NCI-H526 treated with DMSO at 0.1 percent for 48 hours (cell line): ENCODE measurements around the gene MSANTD1.

ENCODE experiments used
- DNase-seq: peaks from one replicate; lab custom pipeline; 2025; lab: John Stamatoyannopoulos, UW

MSANTD1 gene

DNA sequence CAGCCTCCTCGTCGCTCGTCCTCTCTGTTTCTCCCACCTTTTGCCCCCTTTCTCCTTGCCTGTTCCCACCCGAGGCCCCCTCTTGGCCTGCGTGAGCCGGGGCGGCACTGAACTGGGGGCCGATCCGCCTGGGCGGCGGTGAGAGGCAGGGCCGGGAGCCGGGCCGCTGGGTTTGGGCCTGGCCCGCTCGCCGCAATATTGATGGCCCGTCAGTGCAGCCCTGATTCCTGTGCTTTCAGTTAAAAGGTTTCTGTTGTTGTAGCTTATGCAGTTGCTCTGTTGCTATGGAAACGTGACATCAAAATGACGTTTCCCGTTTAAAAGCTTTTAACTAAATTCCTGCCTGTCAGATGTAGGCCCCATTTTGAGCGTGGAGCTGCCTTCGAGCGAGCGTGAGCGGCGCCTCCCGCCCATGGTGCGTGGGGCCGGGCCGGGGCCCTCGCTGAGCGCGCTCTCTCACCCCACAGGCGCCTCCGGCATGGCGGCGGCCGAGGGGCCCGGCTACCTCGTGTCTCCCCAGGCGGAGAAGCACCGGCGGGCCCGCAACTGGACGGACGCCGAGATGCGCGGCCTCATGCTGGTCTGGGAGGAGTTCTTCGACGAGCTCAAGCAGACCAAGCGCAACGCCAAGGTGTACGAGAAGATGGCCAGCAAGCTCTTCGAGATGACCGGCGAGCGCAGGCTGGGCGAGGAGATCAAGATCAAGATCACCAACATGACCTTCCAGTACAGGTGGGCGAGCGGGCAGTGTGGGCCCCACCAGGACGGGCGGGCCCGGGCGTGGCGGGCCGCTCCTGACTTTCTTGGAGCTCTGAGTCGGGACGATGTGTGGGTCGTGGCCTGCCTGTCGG, at the start of gene MSANTD1:
MSANTD1 (plus strand) TSS at position 349 of the 851 bp plus-strand sequence; CDS start at position 413, 64 bp downstream.
- no peak for DNase-seq

- no peak for DNase-seq
Observed at GRCh38 chr4:3199653-3200422, 49.1 kb upstream of the MSANTD1 start.

GRCh38 chr4:3200423-3201090, 48.4 kb upstream of the MSANTD1 start:
- DNase-seq, result peak; percentile 3

GRCh38 chr4:3201718-3202702, 46.9 kb upstream of the MSANTD1 start:
- peak; percentile 96 for DNase-seq

DNA sequence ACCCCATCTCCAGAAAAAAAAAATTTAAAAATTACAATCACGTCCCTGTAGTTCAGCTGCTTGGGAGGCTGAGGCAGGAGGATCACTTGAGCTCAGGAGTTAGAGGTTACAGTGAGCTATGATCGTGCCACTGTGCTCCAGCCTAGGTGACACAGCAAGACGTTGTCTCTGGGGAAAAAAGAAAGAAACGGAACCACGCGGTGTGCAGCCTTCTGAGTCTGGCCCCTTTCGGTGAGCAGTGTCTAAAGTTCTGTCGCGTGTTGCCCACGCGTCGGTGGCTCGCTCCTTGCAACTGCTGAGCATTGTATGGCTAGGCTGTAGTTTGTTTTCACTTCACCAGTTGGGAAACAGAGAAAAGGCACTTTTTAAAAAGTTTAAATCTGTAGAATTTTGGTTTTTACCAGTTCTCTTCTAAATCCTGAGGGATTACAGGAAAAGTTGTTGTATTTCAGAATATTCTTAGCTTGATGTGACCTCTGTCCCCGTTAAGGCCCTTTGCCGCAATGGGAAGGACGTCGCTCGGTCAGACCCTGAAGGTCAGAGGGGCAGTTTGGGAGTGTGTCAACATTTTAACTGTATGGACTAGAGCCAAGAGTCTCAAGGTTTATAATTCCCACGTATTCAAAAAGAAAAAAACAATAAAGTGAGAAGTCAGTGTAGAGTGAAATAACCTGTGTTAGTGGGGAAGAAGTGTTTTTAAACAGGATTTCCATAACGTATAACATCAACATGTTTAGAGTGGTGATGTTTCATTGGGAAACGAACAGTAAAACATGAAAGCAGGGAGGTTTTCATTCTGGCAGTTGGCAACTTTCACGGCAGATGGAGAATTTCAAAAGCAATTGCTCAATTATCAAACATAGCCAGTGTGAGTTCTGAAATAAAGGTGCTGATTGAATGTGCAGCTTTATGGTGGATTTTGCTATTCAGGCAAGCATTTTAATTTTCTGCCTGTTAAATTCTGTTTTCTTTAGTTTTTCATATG, 45.8 kb upstream of the MSANTD1 start:
- no peak for DNase-seq

DNA sequence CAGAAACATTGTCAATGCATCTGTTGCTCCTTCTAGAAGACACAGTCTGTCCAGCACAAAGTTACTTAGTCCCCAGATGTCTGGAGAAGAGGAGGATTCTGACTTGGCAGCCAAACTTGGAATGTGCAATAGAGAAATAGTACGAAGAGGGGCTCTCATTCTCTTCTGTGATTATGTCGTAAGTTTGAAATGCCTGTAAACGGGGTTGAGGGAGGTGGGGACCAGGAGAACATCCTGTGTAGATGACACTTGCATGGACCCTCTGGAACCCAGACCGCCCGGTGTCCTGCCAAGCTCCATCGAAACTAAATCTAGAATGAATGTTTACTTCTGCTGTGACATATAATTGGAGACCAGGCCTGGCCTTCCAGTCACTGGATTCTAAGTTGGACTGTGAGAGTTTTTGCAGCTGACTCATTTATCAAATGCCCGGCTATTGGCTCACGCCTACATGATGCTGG, 45.0 kb upstream of the MSANTD1 start:
- DNase-seq, result no peak

GRCh38 chr4:3205995-3206394, 43.0 kb upstream of the MSANTD1 start:
- DNase-seq, result no peak

- no peak for DNase-seq
Observed at GRCh38 chr4:3206439-3207100, 42.4 kb upstream of the MSANTD1 start.

DNA sequence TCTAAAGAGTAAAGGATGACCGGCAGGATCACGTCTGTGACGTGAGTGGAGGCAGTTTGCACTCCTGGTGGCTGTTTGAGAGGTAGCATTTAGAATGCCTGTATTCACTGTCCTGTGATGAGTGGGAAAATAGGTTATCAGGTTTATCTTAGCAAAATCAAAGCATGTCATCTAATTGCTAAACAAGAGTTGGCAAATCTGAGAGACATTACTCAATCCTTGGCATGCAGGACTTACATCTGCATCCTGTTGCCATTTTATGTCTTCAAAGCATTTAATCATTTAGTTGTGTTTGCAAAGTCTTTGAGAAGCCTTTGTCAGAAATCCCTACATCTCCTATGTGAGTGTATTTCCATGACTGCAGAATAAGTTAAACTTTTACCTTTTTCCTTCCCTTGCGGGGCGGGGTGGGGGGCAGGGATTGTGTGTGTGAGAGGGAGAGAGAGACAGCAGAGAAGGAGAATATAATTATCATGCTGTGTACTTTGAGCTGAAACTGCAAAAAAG, 41.4 kb upstream of the MSANTD1 start:
- no peak for DNase-seq

DNA sequence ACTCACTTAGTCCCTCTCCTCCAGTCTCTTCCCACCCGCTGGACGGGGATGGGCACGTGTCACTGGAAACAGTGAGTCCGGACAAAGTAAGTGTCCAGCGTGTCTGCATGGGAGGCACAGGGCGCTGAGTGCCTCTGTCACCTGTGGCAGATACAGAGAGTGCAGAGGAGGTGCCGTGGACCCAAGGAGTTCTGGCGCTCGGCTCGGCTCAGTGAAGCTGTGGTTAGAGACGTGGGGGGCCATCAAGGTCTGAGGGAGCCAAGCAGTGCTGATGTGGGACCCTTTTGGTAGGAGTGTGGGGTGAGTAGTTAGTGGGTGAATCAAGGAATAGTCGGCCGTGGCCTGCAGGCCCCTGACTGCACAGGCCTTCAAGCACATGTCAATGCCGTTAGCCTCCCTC, 40.1 kb upstream of the MSANTD1 start:
- DNase-seq, result no peak

GRCh38 chr4:3209551-3210325, 39.2 kb upstream of the MSANTD1 start:
- DNase-seq, result no peak

- DNase-seq, result no peak
Observed at GRCh38 chr4:3210467-3210866, 38.5 kb upstream of the MSANTD1 start.

DNA sequence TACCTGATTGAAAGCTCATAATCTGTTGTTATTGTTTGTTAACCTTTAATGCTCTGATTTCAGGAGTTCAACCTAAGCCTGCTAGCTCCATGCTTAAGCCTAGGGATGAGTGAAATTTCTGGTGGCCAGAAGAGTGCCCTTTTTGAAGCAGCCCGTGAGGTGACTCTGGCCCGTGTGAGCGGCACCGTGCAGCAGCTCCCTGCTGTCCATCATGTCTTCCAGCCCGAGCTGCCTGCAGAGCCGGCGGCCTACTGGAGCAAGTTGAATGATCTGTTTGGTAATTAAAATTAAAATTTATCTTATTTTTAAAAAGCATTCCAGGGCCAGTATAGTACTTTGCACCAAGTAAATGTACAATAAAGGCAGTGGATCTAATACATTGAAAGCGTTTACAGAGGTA, 37.1 kb upstream of the MSANTD1 start:
- DNase-seq, result no peak

- no peak for DNase-seq
Observed at GRCh38 chr4:3212391-3213105, 36.4 kb upstream of the MSANTD1 start.

- no peak for DNase-seq
Observed at GRCh38 chr4:3213106-3213425, 35.9 kb upstream of the MSANTD1 start.

DNA sequence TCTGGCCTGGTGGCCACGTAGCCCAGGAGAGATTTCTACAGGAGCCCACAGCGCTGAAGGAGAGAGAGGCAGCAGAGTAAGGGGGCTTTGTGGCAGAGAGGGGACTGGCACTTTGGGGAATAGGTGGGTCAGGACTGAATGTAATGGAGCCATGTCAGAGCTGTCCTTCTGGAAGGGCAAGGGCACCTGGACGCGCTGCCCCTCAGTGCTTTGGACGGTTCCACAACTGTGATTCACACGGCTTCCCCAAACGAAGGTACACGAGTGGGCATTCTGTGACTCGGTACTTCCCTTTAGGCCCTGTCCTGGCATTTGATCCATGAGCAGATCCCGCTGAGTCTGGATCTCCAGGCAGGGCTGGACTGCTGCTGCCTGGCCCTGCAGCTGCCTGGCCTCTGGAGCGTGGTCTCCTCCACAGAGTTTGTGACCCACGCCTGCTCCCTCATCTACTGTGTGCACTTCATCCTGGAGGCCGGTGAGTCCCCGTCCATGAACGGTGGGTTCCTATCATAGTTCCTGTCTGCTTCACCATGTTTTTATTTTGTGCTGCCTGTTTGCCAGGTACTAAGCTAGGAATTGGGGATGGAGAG, 35.2 kb upstream of the MSANTD1 start:
- DNase-seq, result no peak

GRCh38 chr4:3215256-3215655, 33.7 kb upstream of the MSANTD1 start:
- no peak for DNase-seq

- DNase-seq, result no peak
Observed at GRCh38 chr4:3215733-3216132, 33.2 kb upstream of the MSANTD1 start.
